Naive thymus-derived CD4-positive, alpha-beta T cell (primary cell): ENCODE data around the gene GTF3C4. TPM values are rescaled to one million over a fixed set of nuclear protein-coding genes. Genes with fewer than 3 reads are reported as not detected.

Source experiments
- ATAC-seq: fragments of 150-1000 bp; cut with Tn5 transposase; 2 replicates; pipeline ENCODE4 v1.10.0; 2021; ENCODE audit warnings: mild to moderate bottlenecking, moderate library complexity
- CTCF ChIA-PET: fragments of 350-600 bp; sonication (Branson Sonifier 250); formaldehyde crosslinking; loops from one replicate; lab custom pipeline; 2021; ENCODE audit warnings: antibody characterized with exemption; lab: Charles Lee
- POLR2A ChIA-PET: fragments of 350-600 bp; sonication (Branson Sonifier 250); formaldehyde crosslinking; loops from one replicate; lab custom pipeline; 2021; ENCODE audit warnings: antibody characterized with exemption, inconsistent platforms; lab: Charles Lee
- DNase-seq, 9 donors: peaks; one replicate each; pipeline versions ENCODE4 v3.0.0 to v3.0.0-alpha.2; 2020 to 2022; ENCODE audit warnings: mixed read lengths in 1 of 9
- H3K27ac ChIP-seq: one replicate; pipeline ENCODE4 v1.7.0; 2013; ENCODE audit warnings: mild to moderate bottlenecking, low read depth, low read length, moderate library complexity
- H3K27me3 ChIP-seq, 2 donors: one replicate each; pipeline ENCODE4 v1.7.0; 2013; ENCODE audit warnings: low read length in 2 of 2, mild to moderate bottlenecking in 2 of 2, moderate library complexity in 2 of 2; ENCODE audit not compliant: control insufficient read depth in 2 of 2, insufficient read depth in 2 of 2
- H3K36me3 ChIP-seq, 3 experiments: 1 replicate in 2 of 3; 2 replicates in 1 of 3; pipeline ENCODE4 v1.7.0; 2013; ENCODE audit warnings: low read length in 3 of 3, mild to moderate bottlenecking in 3 of 3, moderate library complexity in 1 of 3; ENCODE audit not compliant: insufficient read depth in 3 of 3, control insufficient read depth in 2 of 3
- H3K4me1 ChIP-seq, 2 donors: one replicate each; pipeline ENCODE4 v1.7.0; 2013; ENCODE audit warnings: low read length in 2 of 2, mild to moderate bottlenecking in 2 of 2, moderate library complexity in 1 of 2; ENCODE audit not compliant: control insufficient read depth in 2 of 2, insufficient read depth in 2 of 2
- H3K4me3 ChIP-seq: 2 replicates; pipeline ENCODE4 v1.7.0; 2013; ENCODE audit warnings: mild to moderate bottlenecking, low read length
- H3K9me3 ChIP-seq, 3 experiments: 1 replicate in 2 of 3; 2 replicates in 1 of 3; pipeline ENCODE4 v1.7.0; 2013; ENCODE audit warnings: low read length in 3 of 3; ENCODE audit not compliant: control insufficient read depth in 2 of 3
- H3K27ac Mint-ChIP-seq, 9 donors: one replicate each; pipeline ENCODE4 v1.8.0; 2020 to 2022; ENCODE audit warnings: mixed read lengths in 9 of 9, mild to moderate bottlenecking in 8 of 9, moderate library complexity in 5 of 9, inconsistent platforms in 2 of 9
- H3K27me3 Mint-ChIP-seq, 5 donors: one replicate each; pipeline ENCODE4 v1.8.0; 2021 to 2022; ENCODE audit warnings: mixed read lengths in 5 of 5, mild to moderate bottlenecking in 1 of 5
- H3K36me3 Mint-ChIP-seq, 5 donors: one replicate each; pipeline ENCODE4 v1.8.0; 2020 to 2022; ENCODE audit warnings: mixed read lengths in 5 of 5, mild to moderate bottlenecking in 3 of 5, inconsistent platforms in 1 of 5
- H3K4me1 Mint-ChIP-seq, 7 donors: one replicate each; pipeline ENCODE4 v1.8.0; 2020 to 2022; ENCODE audit warnings: mixed read lengths in 7 of 7, mild to moderate bottlenecking in 3 of 7, inconsistent platforms in 1 of 7
- H3K4me3 Mint-ChIP-seq, 10 donors: one replicate each; pipeline ENCODE4 v1.8.0; 2020 to 2022; ENCODE audit warnings: mild to moderate bottlenecking in 10 of 10, mixed read lengths in 10 of 10, moderate library complexity in 6 of 10, inconsistent platforms in 2 of 10
- H3K9me3 Mint-ChIP-seq, 11 donors: one replicate each; pipeline ENCODE4 v1.8.0; 2020 to 2022; ENCODE audit warnings: mixed read lengths in 11 of 11, mild to moderate bottlenecking in 4 of 11, inconsistent platforms in 1 of 11, moderate library complexity in 1 of 11
- intact Hi-C, 2 donors: fragments of 100-400 bp; cut with micrococcal nuclease; formaldehyde crosslinking; loops; one replicate each; pipeline ENCODE4 v1.15.1; 2023
- polyA plus RNA-seq, 2 donors: library from polyadenylated mRNA; unstranded; fragments of 300-500 nt; fragmentation: Illumina TruSeq; gene quantifications; one replicate each; pipeline ENCODE4 v1.2.3, GENCODE V29; 2021
- total RNA-seq, 6 experiments: library from RNA in 5 of 6; stranded (reverse) in 5 of 6; gene quantifications; 1 replicate in 5 of 6; 2 replicates in 1 of 6; pipeline ENCODE4 v1.2.3 and lab custom pipeline; 2021 to 2026

The GTF3C4 gene
- total and polyA plus RNA-seq, 7 experiments from 2014 or later, result 3.6 to 16.7 (median 12.8) TPM

GRCh38 chr9:132628746-132629145 lies 41.5 kb upstream of the GTF3C4 start:
- no peak for ATAC-seq
- H3K9me3 ChIP-seq, result no peaks in the 10 kb centered on the region
- Mint-ChIP-seq H3K27ac (no peak overlapping the region), H3K27me3 (no peaks in the 10 kb centered on the region), H3K4me3 (no peak overlapping the region), H3K36me3 (peaks cover 5 to 89% (median 54%) of the 10 kb centered on the region in 5 donors), H3K4me1 (peaks cover 0 to 3% (median 0%) of the 10 kb centered on the region in 7 donors), H3K9me3 (no peaks in the 10 kb centered on the region)
- ChIA-PET CTCF (no interaction called here), POLR2A (no interaction called here)
- peaks cover 4 to 77% (median 9%) of the 10 kb centered on the region in 3 experiments for H3K36me3 ChIP-seq
- intact Hi-C loops, result no loop called here
- no peaks in the 10 kb centered on the region for H3K4me1 ChIP-seq
- no peak overlapping the region for H3K27ac ChIP-seq
- no peak for DNase-seq
- no peaks in the 10 kb centered on the region for H3K27me3 ChIP-seq
- no peak overlapping the region for H3K4me3 ChIP-seq

GRCh38 chr9:132630116-132630515 lies 40.1 kb upstream of the GTF3C4 start:
- H3K36me3 ChIP-seq, result peaks cover 4 to 82% (median 9%) of the 10 kb centered on the region in 3 experiments
- ChIA-PET POLR2A (no interaction called here), CTCF (no interaction called here)
- H3K4me3 Mint-ChIP-seq, result no peak overlapping the region
- H3K9me3 Mint-ChIP-seq, result no peaks in the 10 kb centered on the region
- no peaks in the 10 kb centered on the region for H3K27me3 ChIP-seq
- no peak overlapping the region for H3K27ac Mint-ChIP-seq
- ATAC-seq, result no peak
- no peak overlapping the region for H3K27ac ChIP-seq
- H3K4me1 Mint-ChIP-seq, result peaks cover 0 to 3% (median 0%) of the 10 kb centered on the region in 7 donors
- peaks cover 5 to 89% (median 48%) of the 10 kb centered on the region in 5 donors for H3K36me3 Mint-ChIP-seq
- no peak for DNase-seq
- H3K4me3 ChIP-seq, result no peak overlapping the region
- no peaks in the 10 kb centered on the region for H3K9me3 ChIP-seq
- no peaks in the 10 kb centered on the region for H3K27me3 Mint-ChIP-seq
- intact Hi-C loops, result no loop called here
- H3K4me1 ChIP-seq, result no peaks in the 10 kb centered on the region

GRCh38 chr9:132630811-132631210 lies 39.5 kb upstream of the GTF3C4 start:
- intact Hi-C loops, result no loop called here
- Histone ChIP-seq H3K9me3 (no peaks in the 10 kb centered on the region), H3K36me3 (peaks cover 4 to 80% (median 9%) of the 10 kb centered on the region in 3 experiments), H3K4me1 (no peaks in the 10 kb centered on the region), H3K27me3 (no peaks in the 10 kb centered on the region), H3K27ac (no peak overlapping the region), H3K4me3 (no peak overlapping the region)
- ATAC-seq (no peak), DNase-seq (no peak)
- Mint-ChIP-seq H3K36me3 (peaks cover 2 to 83% (median 41%) of the 10 kb centered on the region in 5 donors), H3K4me3 (no peak overlapping the region), H3K27me3 (no peaks in the 10 kb centered on the region), H3K27ac (no peak overlapping the region), H3K4me1 (peaks cover 0 to 3% (median 0%) of the 10 kb centered on the region in 7 donors), H3K9me3 (no peaks in the 10 kb centered on the region)
- ChIA-PET POLR2A (no interaction called here), CTCF (no interaction called here)

- H3K36me3 ChIP-seq, result peaks cover 4 to 80% (median 9%) of the 10 kb centered on the region in 3 experiments
- no peak overlapping the region for H3K4me3 Mint-ChIP-seq
- H3K27ac ChIP-seq, result no peak overlapping the region
- POLR2A ChIA-PET, result no interaction called here
- no peaks in the 10 kb centered on the region for H3K9me3 ChIP-seq
- peaks cover 2 to 79% (median 41%) of the 10 kb centered on the region in 5 donors for H3K36me3 Mint-ChIP-seq
- no peaks in the 10 kb centered on the region for H3K4me1 ChIP-seq
- no peaks in the 10 kb centered on the region for H3K9me3 Mint-ChIP-seq
- no peaks in the 10 kb centered on the region for H3K27me3 Mint-ChIP-seq
- no peak overlapping the region for H3K27ac Mint-ChIP-seq
- no peak overlapping the region for H3K4me3 ChIP-seq
- intact Hi-C loops, result no loop called here
- H3K4me1 Mint-ChIP-seq, result peaks cover 0 to 3% (median 0%) of the 10 kb centered on the region in 7 donors
- ATAC-seq, result no peak
- DNase-seq, result no peak
- H3K27me3 ChIP-seq, result no peaks in the 10 kb centered on the region
- CTCF ChIA-PET, result no interaction called here
Observed at GRCh38 chr9:132631280-132631679, 39.0 kb upstream of the GTF3C4 start.

GRCh38 chr9:132631685-132632084 lies 38.6 kb upstream of the GTF3C4 start:
- Mint-ChIP-seq H3K36me3 (peaks cover 2 to 77% (median 40%) of the 10 kb centered on the region in 5 donors), H3K4me3 (no peak overlapping the region), H3K27ac (peak overlapping the region in 1 of 9 donors; percentile 69), H3K27me3 (no peaks in the 10 kb centered on the region), H3K9me3 (no peaks in the 10 kb centered on the region), H3K4me1 (peaks cover 0 to 3% (median 0%) of the 10 kb centered on the region in 7 donors)
- ChIA-PET POLR2A (no interaction called here), CTCF (no interaction called here)
- H3K4me1 ChIP-seq, result no peaks in the 10 kb centered on the region
- H3K9me3 ChIP-seq, result no peaks in the 10 kb centered on the region
- H3K36me3 ChIP-seq, result peaks cover 4 to 80% (median 9%) of the 10 kb centered on the region in 3 experiments
- intact Hi-C loops, result no loop called here
- no peaks in the 10 kb centered on the region for H3K27me3 ChIP-seq
- ATAC-seq, result no peak
- H3K4me3 ChIP-seq, result no peak overlapping the region
- DNase-seq, result no peak
- H3K27ac ChIP-seq, result no peak overlapping the region

- Histone ChIP-seq H3K9me3 (no peaks in the 10 kb centered on the region), H3K27ac (no peak overlapping the region), H3K4me1 (no peaks in the 10 kb centered on the region), H3K4me3 (no peak overlapping the region), H3K36me3 (peaks cover 4 to 80% (median 9%) of the 10 kb centered on the region in 3 experiments), H3K27me3 (no peaks in the 10 kb centered on the region)
- no peak for ATAC-seq
- POLR2A ChIA-PET, result no interaction called here
- Mint-ChIP-seq H3K4me1 (peaks cover 0 to 3% (median 0%) of the 10 kb centered on the region in 7 donors), H3K36me3 (peaks cover 2 to 77% (median 33%) of the 10 kb centered on the region in 5 donors), H3K27ac (no peak overlapping the region), H3K27me3 (no peaks in the 10 kb centered on the region), H3K4me3 (no peak overlapping the region), H3K9me3 (no peaks in the 10 kb centered on the region)
- no peak for DNase-seq
- intact Hi-C loops, result no loop called here
- CTCF ChIA-PET, result no interaction called here
Observed at GRCh38 chr9:132632413-132633129, 37.7 kb upstream of the GTF3C4 start.

- Histone ChIP-seq H3K9me3 (no peaks in the 10 kb centered on the region), H3K4me1 (no peaks in the 10 kb centered on the region), H3K27ac (no peak overlapping the region), H3K4me3 (no peak overlapping the region), H3K36me3 (peaks cover 12 to 81% (median 20%) of the 10 kb centered on the region in 3 experiments), H3K27me3 (no peaks in the 10 kb centered on the region)
- ATAC-seq, result no peak
- Mint-ChIP-seq H3K4me1 (peaks cover 0 to 3% (median 0%) of the 10 kb centered on the region in 7 donors), H3K36me3 (peaks cover 2 to 75% (median 36%) of the 10 kb centered on the region in 5 donors), H3K27me3 (no peaks in the 10 kb centered on the region), H3K9me3 (no peaks in the 10 kb centered on the region), H3K27ac (no peak overlapping the region), H3K4me3 (no peak overlapping the region)
- ChIA-PET CTCF (no interaction called here), POLR2A (no interaction called here)
- intact Hi-C loops, result no loop called here
- DNase-seq, result no peak
Observed at GRCh38 chr9:132634327-132634726, 35.9 kb upstream of the GTF3C4 start.
